AG10803 (cell line): ENCODE results near the gene SH2D3A.

Experiments
- DNase-seq: peaks from one replicate; pipeline ENCODE4 v3.0.0; 2010; ENCODE audit warnings: low read depth
- H3K4me3 ChIP-seq: 2 replicates; pipeline ENCODE4 v1.5.1; 2011; ENCODE audit warnings: mild to moderate bottlenecking, low read length, control low read depth
- CTCF ChIP-seq: conservative IDR thresholded peaks from 2 replicates; pipeline ENCODE4 v1.5.1; 2011; ENCODE audit warnings: mild to moderate bottlenecking, low read length, control low read depth, inconsistent platforms

Gene SH2D3A

GRCh38 chr19:6797646-6798045, 30.4 kb upstream of the SH2D3A start:
- no peak for DNase-seq
- TF ChIP-seq CTCF = no peak
- H3K4me3 ChIP-seq = no peak overlapping the region

GRCh38 chr19:6796278-6796677, 29.0 kb upstream of the SH2D3A start:
- H3K4me3 ChIP-seq = no peak overlapping the region
- DNase-seq = no peak
- no peak for TF ChIP-seq CTCF

- no peak for DNase-seq
- TF ChIP-seq CTCF = no peak
- H3K4me3 ChIP-seq = no peak overlapping the region
Measured at GRCh38 chr19:6794686-6795431, 27.6 kb upstream of the SH2D3A start.

- no peak overlapping the region for H3K4me3 ChIP-seq
- no peak for DNase-seq
- TF ChIP-seq CTCF = no peak
Measured at GRCh38 chr19:6793973-6794372, 26.7 kb upstream of the SH2D3A start.

GRCh38 chr19:6793411-6793810, 26.2 kb upstream of the SH2D3A start:
- no peak for TF ChIP-seq CTCF
- no peak overlapping the region for H3K4me3 ChIP-seq
- DNase-seq = no peak

GRCh38 chr19:6791237-6791636, 24.0 kb upstream of the SH2D3A start:
- TF ChIP-seq CTCF = no peak
- no peak overlapping the region for H3K4me3 ChIP-seq
- no peak for DNase-seq
